Measurements from ENCODE around the gene TCF4. TPM values are rescaled to one million over a fixed set of nuclear protein-coding genes. Genes with fewer than 3 reads are reported as not detected.

TCF4 gene
- total RNA-seq, 5 donors from 2014 or later (not counting 1 experiment from before 2014, with no cell fraction given), result 2.6 to 11.0 (median 6.6) TPM

DNA sequence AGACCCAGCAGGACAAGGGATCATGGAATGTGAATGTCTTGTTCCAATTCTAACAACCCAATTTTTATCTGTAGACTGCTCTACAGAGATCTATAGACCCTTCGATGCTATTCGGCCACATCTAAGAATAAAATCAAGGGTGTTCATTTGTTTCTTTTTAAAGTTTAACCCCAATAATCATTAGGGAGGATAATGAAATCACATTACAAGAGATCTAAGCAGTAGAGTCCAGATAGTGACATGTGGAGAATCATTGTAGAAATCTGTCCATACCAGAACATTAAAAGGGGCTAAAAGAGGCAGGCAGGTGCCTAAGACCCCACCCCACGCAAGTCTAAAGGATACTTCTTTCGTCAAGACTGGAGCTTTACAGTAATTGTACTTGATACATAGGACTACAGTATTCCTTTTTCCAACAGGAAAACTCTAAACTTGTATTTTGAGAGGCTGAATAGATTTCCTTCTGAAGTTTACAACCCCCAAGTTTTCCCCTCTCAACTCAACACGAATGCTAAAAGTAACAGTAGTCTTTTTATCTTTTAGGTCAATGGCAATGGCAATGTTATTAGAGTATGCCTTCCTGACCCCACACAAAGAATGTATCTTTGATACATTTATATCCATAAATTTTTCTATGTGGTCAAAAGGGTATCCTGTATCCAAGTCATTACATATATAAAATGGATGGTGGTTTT is 183.7 kb downstream of the TCF4 start:
- WGBS (ENCODE audit: insufficient coverage), result no CpG with 5 or more reads among the region's 5 CpGs
- POLR2A ChIA-PET, result no interaction called here
- no peak for ATAC-seq (replicated peaks in 1 of 4)

GRCh38 chr18:55403421-55403949 is 184.5 kb downstream of the TCF4 start:
- no peak overlapping the region for H3K27ac ChIP-seq (ENCODE audit: low read length)
- no peaks in the 10 kb centered on the region for H3K4me1 ChIP-seq (ENCODE audit: control insufficient read depth in 1 of 2, extremely low read depth in 1 of 2, insufficient read depth in 2 of 2, low read length in 2 of 2)
- POLR2A ChIA-PET, result no interaction called here
- no peak overlapping the region for H3K27ac Mint-ChIP-seq
- H3K27me3 Mint-ChIP-seq, result no peaks in the 10 kb centered on the region
- DNase-seq (no peak), ATAC-seq (replicated peaks in 1 of 4) (no peak)
- no peaks in the 10 kb centered on the region for H3K27me3 ChIP-seq (replicated peaks in 1 of 2; ENCODE audit: control insufficient read depth in 2 of 2, extremely low read depth in 1 of 2, insufficient read depth in 2 of 2, low read length in 1 of 2)
- no peaks in the 10 kb centered on the region for H3K9me3 ChIP-seq
- no peak overlapping the region for H3K4me3 ChIP-seq (ENCODE audit: control insufficient read depth in 1 of 2, extremely low read depth in 1 of 2, low read length in 1 of 2)
- no peaks in the 10 kb centered on the region for H3K36me3 Mint-ChIP-seq
- no peak overlapping the region for H3K4me3 Mint-ChIP-seq
- 78% methylated on average over 1 of the region's 5 CpGs for WGBS (ENCODE audit: insufficient coverage)
- H3K4me1 Mint-ChIP-seq, result no peaks in the 10 kb centered on the region
- CTCF ChIA-PET, result no interaction called here
- H3K36me3 ChIP-seq (ENCODE audit: control insufficient read depth in 2 of 2, extremely low read depth in 1 of 2, insufficient read depth in 1 of 2, low read length in 1 of 2), result no peaks in the 10 kb centered on the region
- no peaks in the 10 kb centered on the region for H3K9me3 Mint-ChIP-seq

More for the DNA sequence above, 183.7 kb downstream of the TCF4 start:
- H3K27ac Mint-ChIP-seq, result no peak overlapping the region
- H3K9me3 ChIP-seq, result no peaks in the 10 kb centered on the region
- no peak overlapping the region for H3K27ac ChIP-seq (ENCODE audit: low read length)
- no peaks in the 10 kb centered on the region for H3K4me1 ChIP-seq (ENCODE audit: control insufficient read depth in 1 of 2, extremely low read depth in 1 of 2, insufficient read depth in 2 of 2, low read length in 2 of 2)
- CTCF ChIA-PET, result interaction anchor here in 1 of 2 donors (2.1 kb wide), 1 partner anchor 11 kb away, joined by 8 read pairs; no protein-coding TSS in a partner anchor
- no peak overlapping the region for H3K4me3 ChIP-seq (ENCODE audit: control insufficient read depth in 1 of 2, extremely low read depth in 1 of 2, low read length in 1 of 2)
- H3K4me3 Mint-ChIP-seq, result no peak overlapping the region
- no peaks in the 10 kb centered on the region for H3K36me3 ChIP-seq (ENCODE audit: control insufficient read depth in 2 of 2, extremely low read depth in 1 of 2, insufficient read depth in 1 of 2, low read length in 1 of 2)
- H3K27me3 ChIP-seq (replicated peaks in 1 of 2; ENCODE audit: control insufficient read depth in 2 of 2, extremely low read depth in 1 of 2, insufficient read depth in 2 of 2, low read length in 1 of 2), result no peaks in the 10 kb centered on the region
- H3K27me3 Mint-ChIP-seq, result no peaks in the 10 kb centered on the region
- no peaks in the 10 kb centered on the region for H3K9me3 Mint-ChIP-seq
- H3K4me1 Mint-ChIP-seq, result no peaks in the 10 kb centered on the region
- no peak for DNase-seq
- no peaks in the 10 kb centered on the region for H3K36me3 Mint-ChIP-seq

GRCh38 chr18:55402731-55403405 is 185.1 kb downstream of the TCF4 start:
- POLR2A ChIA-PET, result no interaction called here

GRCh38 chr18:55401638-55402191 is 186.3 kb downstream of the TCF4 start:
- Histone ChIP-seq H3K9me3 (no peaks in the 10 kb centered on the region), H3K27ac (ENCODE audit: low read length) (no peak overlapping the region), H3K4me3 (ENCODE audit: control insufficient read depth in 1 of 2, extremely low read depth in 1 of 2, low read length in 1 of 2) (no peak overlapping the region), H3K4me1 (ENCODE audit: control insufficient read depth in 1 of 2, extremely low read depth in 1 of 2, insufficient read depth in 2 of 2, low read length in 2 of 2) (no peaks in the 10 kb centered on the region), H3K27me3 (replicated peaks in 1 of 2; ENCODE audit: control insufficient read depth in 2 of 2, extremely low read depth in 1 of 2, insufficient read depth in 2 of 2, low read length in 1 of 2) (no peaks in the 10 kb centered on the region), H3K36me3 (ENCODE audit: control insufficient read depth in 2 of 2, extremely low read depth in 1 of 2, insufficient read depth in 1 of 2, low read length in 1 of 2) (no peaks in the 10 kb centered on the region)
- DNase-seq (no peak), ATAC-seq (replicated peaks in 1 of 4) (no peak)
- H3K27me3 Mint-ChIP-seq, result no peaks in the 10 kb centered on the region
- ChIA-PET CTCF (interaction anchor here in 1 of 2 donors (0.8 kb wide), 1 partner anchor 14 kb away, joined by 3 read pairs; no protein-coding TSS in a partner anchor), POLR2A (no interaction called here)
- no peak overlapping the region for H3K4me3 Mint-ChIP-seq
- H3K4me1 Mint-ChIP-seq, result no peaks in the 10 kb centered on the region
- no peak overlapping the region for H3K27ac Mint-ChIP-seq
- no peaks in the 10 kb centered on the region for H3K9me3 Mint-ChIP-seq
- H3K36me3 Mint-ChIP-seq, result no peaks in the 10 kb centered on the region
- 93% methylated on average over 6 of the region's 12 CpGs for WGBS (ENCODE audit: insufficient coverage)

More at GRCh38 chr18:55402731-55403405, 185.1 kb downstream of the TCF4 start:
- Mint-ChIP-seq H3K4me1 (no peaks in the 10 kb centered on the region), H3K27ac (no peak overlapping the region), H3K36me3 (no peaks in the 10 kb centered on the region), H3K27me3 (no peaks in the 10 kb centered on the region), H3K9me3 (no peaks in the 10 kb centered on the region), H3K4me3 (no peak overlapping the region)
- Histone ChIP-seq H3K36me3 (ENCODE audit: control insufficient read depth in 2 of 2, extremely low read depth in 1 of 2, insufficient read depth in 1 of 2, low read length in 1 of 2) (no peaks in the 10 kb centered on the region), H3K4me3 (ENCODE audit: control insufficient read depth in 1 of 2, extremely low read depth in 1 of 2, low read length in 1 of 2) (no peak overlapping the region), H3K4me1 (ENCODE audit: control insufficient read depth in 1 of 2, extremely low read depth in 1 of 2, insufficient read depth in 2 of 2, low read length in 2 of 2) (no peaks in the 10 kb centered on the region), H3K27me3 (replicated peaks in 1 of 2; ENCODE audit: control insufficient read depth in 2 of 2, extremely low read depth in 1 of 2, insufficient read depth in 2 of 2, low read length in 1 of 2) (no peaks in the 10 kb centered on the region), H3K9me3 (no peaks in the 10 kb centered on the region), H3K27ac (ENCODE audit: low read length) (no peak overlapping the region)
- CTCF ChIA-PET, result interaction anchor here in 1 of 2 donors (0.6 kb wide), 1 partner anchor 52 kb away, joined by 3 read pairs; no protein-coding TSS in a partner anchor
- WGBS (ENCODE audit: insufficient coverage), result 90% methylated on average over 6 of the region's 10 CpGs
- DNase-seq, result no peak
- ATAC-seq (replicated peaks in 1 of 4), result no peak

GRCh38 chr18:55400590-55401541 is 187.1 kb downstream of the TCF4 start:
- Mint-ChIP-seq H3K27ac (no peak overlapping the region), H3K27me3 (no peaks in the 10 kb centered on the region), H3K4me3 (no peak overlapping the region), H3K36me3 (no peaks in the 10 kb centered on the region), H3K9me3 (no peaks in the 10 kb centered on the region), H3K4me1 (no peaks in the 10 kb centered on the region)
- ChIA-PET POLR2A (no interaction called here), CTCF (no interaction called here)
- WGBS (ENCODE audit: insufficient coverage), result 100% methylated on average over 1 of the region's 12 CpGs
- Histone ChIP-seq H3K27ac (ENCODE audit: low read length) (no peak overlapping the region), H3K4me1 (ENCODE audit: control insufficient read depth in 1 of 2, extremely low read depth in 1 of 2, insufficient read depth in 2 of 2, low read length in 2 of 2) (no peaks in the 10 kb centered on the region), H3K27me3 (replicated peaks in 1 of 2; ENCODE audit: control insufficient read depth in 2 of 2, extremely low read depth in 1 of 2, insufficient read depth in 2 of 2, low read length in 1 of 2) (no peaks in the 10 kb centered on the region), H3K4me3 (ENCODE audit: control insufficient read depth in 1 of 2, extremely low read depth in 1 of 2, low read length in 1 of 2) (no peak overlapping the region), H3K36me3 (ENCODE audit: control insufficient read depth in 2 of 2, extremely low read depth in 1 of 2, insufficient read depth in 1 of 2, low read length in 1 of 2) (no peaks in the 10 kb centered on the region), H3K9me3 (no peaks in the 10 kb centered on the region)
- DNase-seq (no peak), ATAC-seq (replicated peaks in 1 of 4) (no peak)

DNA sequence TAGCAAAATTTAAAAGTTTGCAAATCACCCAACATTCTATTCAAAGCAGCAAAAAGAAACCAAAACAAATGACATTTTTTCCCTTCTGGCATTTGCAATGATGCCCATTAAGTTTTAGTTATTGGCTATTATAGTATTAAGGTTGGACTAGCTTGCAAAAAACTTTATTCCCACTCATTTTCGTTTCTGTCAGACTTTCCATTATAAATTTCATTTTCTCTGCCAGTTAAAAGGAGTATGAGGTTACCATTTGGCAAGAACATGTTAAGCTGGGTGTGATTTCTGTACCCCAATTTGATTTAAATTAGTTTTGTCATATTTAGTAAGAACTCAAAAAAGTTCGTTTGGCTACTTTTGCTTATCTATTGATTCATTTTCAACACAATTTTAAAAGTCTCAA is 187.9 kb downstream of the TCF4 start:
- Histone ChIP-seq H3K4me3 (ENCODE audit: control insufficient read depth in 1 of 2, extremely low read depth in 1 of 2, low read length in 1 of 2) (no peak overlapping the region), H3K36me3 (ENCODE audit: control insufficient read depth in 2 of 2, extremely low read depth in 1 of 2, insufficient read depth in 1 of 2, low read length in 1 of 2) (no peaks in the 10 kb centered on the region), H3K9me3 (no peaks in the 10 kb centered on the region), H3K4me1 (ENCODE audit: control insufficient read depth in 1 of 2, extremely low read depth in 1 of 2, insufficient read depth in 2 of 2, low read length in 2 of 2) (no peaks in the 10 kb centered on the region), H3K27ac (ENCODE audit: low read length) (no peak overlapping the region), H3K27me3 (replicated peaks in 1 of 2; ENCODE audit: control insufficient read depth in 2 of 2, extremely low read depth in 1 of 2, insufficient read depth in 2 of 2, low read length in 1 of 2) (no peaks in the 10 kb centered on the region)
- CTCF ChIA-PET, result no interaction called here
- no peaks in the 10 kb centered on the region for H3K27me3 Mint-ChIP-seq
- POLR2A ChIA-PET, result no interaction called here
- no peaks in the 10 kb centered on the region for H3K9me3 Mint-ChIP-seq
- DNase-seq (no peak), ATAC-seq (replicated peaks in 1 of 4) (no peak)
- H3K4me3 Mint-ChIP-seq, result no peak overlapping the region
- H3K36me3 Mint-ChIP-seq, result no peaks in the 10 kb centered on the region
- H3K27ac Mint-ChIP-seq, result no peak overlapping the region
- no CpG with 5 or more reads among the region's 2 CpGs for WGBS (ENCODE audit: insufficient coverage)
- H3K4me1 Mint-ChIP-seq, result no peaks in the 10 kb centered on the region

Measured in T-cell (primary cell).